Measurements from ENCODE around the gene ACO2. TPM values are rescaled to one million over a fixed set of nuclear protein-coding genes. Genes with fewer than 3 reads are reported as not detected.
A peak's percentile ranks its signal among the peaks of the same experiment; 100 is the strongest.

The ACO2 gene
- total RNA-seq, 4 donors from 2014 or later, result 118 to 151 (median 131) TPM

DNA sequence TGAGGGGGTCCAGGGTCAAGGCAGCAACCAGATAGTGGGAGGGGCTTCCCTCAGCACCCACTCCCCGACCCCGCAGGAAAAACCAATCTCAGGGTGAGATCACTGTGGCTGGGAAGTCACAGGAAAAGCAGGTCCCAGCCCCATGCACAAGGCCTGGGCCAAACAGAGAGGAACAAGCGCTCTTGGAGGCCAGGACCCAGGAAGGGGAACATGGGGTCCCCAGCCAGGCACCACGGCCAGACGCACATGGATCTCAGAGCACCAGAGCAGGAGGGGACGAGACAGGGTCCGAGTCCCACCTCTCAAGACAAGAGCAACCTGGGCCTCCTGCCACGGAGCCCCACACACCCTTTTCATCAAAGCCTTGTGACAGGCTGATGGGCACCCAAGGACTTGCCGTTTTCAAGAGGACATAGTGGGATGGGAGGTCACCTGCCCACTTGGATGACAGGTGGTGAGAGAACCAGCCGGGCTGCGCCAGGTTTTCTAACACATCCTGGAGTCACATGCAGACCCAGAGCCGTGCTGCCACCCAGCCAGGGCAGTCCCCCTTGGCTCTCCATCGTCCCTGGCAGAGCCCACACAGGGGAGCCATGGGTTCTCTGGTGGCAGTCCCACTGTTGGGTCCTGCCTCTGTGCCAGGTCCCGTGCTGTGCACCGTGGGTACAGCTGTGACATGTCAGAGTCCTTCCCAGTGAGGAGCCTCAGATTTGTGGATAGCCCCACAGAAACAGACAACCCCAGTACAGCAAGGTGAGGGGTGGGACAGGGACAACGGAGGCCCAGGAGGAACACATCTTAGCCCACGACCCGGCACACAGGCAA lies 62.2 kb downstream of the ACO2 start:
- TF ChIP-seq CTCF (IDR thresholded peaks at IDR 0.05), result no peak
- ATAC-seq (ENCODE audit: low FRiP score) (no peak), DNase-seq (ENCODE audit: low spot score) (no peak)

DNA sequence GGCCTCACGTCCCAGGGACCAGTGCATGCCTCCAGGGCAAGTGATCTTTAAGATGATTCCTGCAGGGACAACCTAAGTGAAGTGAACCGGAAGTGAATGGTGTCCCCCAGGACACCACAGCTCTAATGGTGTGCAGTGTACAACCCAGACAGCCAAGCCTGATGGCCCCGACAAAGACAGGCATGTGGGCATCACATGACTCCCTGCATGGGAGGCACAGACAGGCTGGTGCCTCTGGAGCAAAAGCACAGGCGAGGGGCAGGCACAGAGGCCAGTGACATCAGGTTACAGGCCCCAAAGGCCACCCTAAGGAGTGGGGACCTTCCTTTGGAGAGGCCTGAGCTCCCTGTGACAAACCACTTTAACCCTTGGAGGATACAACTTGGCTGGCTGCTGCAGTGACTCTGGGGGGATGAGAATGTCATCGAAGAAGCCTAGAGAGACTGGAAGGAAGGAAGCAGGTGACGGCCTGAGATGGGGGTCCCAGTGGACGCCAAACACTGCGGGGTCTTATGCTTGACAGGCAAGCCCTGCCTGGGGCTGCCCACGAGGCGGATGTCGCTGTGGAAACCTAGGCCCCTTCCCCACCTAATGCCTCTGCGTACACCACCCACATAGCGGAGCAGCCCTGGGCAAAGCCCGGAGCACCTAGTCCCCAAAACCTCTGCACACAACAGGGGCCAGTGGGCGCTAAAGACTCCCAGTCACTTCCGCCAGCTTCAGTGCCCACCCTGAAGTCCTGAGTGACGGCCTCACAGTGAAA lies 63.0 kb downstream of the ACO2 start:
- DNase-seq (ENCODE audit: low spot score) (no peak), ATAC-seq (ENCODE audit: low FRiP score) (no peak)
- TF ChIP-seq CTCF (IDR thresholded peaks at IDR 0.05), result no peak

- DNase-seq (ENCODE audit: low spot score) (peak; percentile 60), ATAC-seq (ENCODE audit: low FRiP score) (peak; percentile 41)
- peak in 1 of 3 donors; percentile 61 for TF ChIP-seq CTCF (IDR thresholded peaks at IDR 0.05)
These were observed 64.2 kb downstream of the ACO2 start for GRCh38 chr22:41532908-41533825.

GRCh38 chr22:41534219-41534618 lies 65.3 kb downstream of the ACO2 start:
- no peak for TF ChIP-seq CTCF (IDR thresholded peaks at IDR 0.05)
- DNase-seq (ENCODE audit: low spot score) (no peak), ATAC-seq (ENCODE audit: low FRiP score) (no peak)

- ATAC-seq (ENCODE audit: low FRiP score) (no peak), DNase-seq (ENCODE audit: low spot score) (no peak)
- TF ChIP-seq CTCF (IDR thresholded peaks at IDR 0.05), result no peak
These were observed 66.3 kb downstream of the ACO2 start for GRCh38 chr22:41535244-41535643.

- DNase-seq (ENCODE audit: low spot score), result no peak
- ATAC-seq (ENCODE audit: low FRiP score), result no peak
- no peak for TF ChIP-seq CTCF (IDR thresholded peaks at IDR 0.05)
These were observed 68.3 kb downstream of the ACO2 start for GRCh38 chr22:41537203-41537602.

Measured in omental fat pad (tissue), 4 donors.